D721Med (cell line): ENCODE results near the gene ERCC4.

Experiments used
- DNase-seq: peaks from one replicate; pipeline ENCODE4 v3.0.0; 2011; ENCODE audit warnings: low spot score; ENCODE audit not compliant: insufficient read length
- FAIRE-seq: peaks from 2 replicates; lab custom pipeline; 2011; peaks lifted over from hg19 to GRCh38; lab: Jason Lieb, UNC
- TF ChIP-seq, protein P1 (sequence below): IDR thresholded peaks from 2 replicates; pipeline ENCODE4 v1.5.1; 2012; ENCODE audit warnings: mild to moderate bottlenecking, control low read depth; ENCODE audit not compliant: insufficient read depth; ENCODE audit errors: missing control alignments

Gene ERCC4

DNA sequence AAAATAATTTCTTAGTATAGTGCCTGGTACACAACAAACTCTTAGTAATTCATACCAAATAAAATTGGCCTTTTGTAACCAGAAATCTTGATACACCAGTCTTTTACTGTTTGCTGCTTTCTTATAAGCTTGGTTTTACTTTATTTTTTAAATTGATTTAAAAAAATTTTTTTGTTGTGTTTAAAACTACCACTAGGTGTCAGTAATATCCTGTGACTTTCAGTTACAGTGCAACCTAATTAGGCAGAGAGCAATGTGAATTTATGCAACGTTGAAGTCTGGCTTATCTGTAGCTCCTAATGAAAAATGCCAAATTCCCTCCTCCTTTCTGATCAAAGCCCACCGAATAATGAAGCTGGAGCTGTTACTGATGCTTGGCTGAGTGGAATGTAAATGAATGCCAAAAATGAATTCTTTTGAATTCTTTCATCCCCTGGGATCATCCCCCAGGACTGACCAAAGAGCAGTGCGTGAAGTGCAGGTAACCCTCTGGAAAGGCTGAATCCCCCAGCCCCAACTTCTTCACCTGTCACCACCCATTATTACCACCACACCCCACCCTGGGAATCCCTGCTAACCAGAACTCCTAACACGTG is 3.8 kb downstream of the ERCC4 start:
- TF ChIP-seq, protein P1, sequence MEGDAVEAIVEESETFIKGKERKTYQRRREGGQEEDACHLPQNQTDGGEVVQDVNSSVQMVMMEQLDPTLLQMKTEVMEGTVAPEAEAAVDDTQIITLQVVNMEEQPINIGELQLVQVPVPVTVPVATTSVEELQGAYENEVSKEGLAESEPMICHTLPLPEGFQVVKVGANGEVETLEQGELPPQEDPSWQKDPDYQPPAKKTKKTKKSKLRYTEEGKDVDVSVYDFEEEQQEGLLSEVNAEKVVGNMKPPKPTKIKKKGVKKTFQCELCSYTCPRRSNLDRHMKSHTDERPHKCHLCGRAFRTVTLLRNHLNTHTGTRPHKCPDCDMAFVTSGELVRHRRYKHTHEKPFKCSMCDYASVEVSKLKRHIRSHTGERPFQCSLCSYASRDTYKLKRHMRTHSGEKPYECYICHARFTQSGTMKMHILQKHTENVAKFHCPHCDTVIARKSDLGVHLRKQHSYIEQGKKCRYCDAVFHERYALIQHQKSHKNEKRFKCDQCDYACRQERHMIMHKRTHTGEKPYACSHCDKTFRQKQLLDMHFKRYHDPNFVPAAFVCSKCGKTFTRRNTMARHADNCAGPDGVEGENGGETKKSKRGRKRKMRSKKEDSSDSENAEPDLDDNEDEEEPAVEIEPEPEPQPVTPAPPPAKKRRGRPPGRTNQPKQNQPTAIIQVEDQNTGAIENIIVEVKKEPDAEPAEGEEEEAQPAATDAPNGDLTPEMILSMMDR = peak; percentile 54
- no peak for DNase-seq
- FAIRE-seq = no peak

DNA sequence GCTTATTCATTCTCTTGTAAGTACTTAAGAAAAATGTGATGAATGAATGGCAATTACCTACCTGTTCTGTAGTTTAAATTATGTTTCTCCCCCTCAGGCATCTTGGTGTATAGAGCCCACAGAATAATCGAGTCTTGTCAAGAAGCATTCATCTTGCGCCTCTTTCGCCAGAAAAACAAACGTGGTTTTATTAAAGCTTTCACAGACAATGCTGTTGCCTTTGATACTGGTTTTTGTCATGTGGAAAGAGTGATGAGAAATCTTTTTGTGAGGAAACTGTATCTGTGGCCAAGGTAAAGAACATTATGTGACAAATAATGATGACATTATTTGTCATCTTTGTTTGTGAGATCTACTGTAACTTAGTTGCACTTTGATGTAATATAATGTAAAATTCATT is 6.5 kb downstream of the ERCC4 start:
- TF ChIP-seq, protein P1 = no peak
- DNase-seq = no peak
- FAIRE-seq = no peak

DNA sequence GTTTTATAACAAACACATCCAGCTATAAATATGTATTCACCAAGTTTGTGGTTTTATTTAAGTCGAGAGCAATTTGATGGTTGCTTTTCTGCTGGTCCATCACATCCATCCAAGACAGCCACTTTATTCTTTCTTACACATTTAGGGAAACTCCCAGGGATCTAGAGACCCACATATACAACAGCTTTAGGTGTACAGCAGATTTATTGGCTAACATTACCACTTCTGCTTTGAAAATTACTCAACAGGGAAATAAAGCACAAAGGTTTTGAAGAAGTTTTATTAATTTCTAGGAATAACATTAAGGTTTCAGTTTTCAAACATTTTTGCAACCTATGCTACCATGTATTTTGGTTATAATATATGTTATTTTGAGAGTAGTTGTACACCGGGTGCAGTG is 6.9 kb downstream of the ERCC4 start:
- DNase-seq = no peak
- no peak for FAIRE-seq
- TF ChIP-seq, protein P1 = no peak

DNA sequence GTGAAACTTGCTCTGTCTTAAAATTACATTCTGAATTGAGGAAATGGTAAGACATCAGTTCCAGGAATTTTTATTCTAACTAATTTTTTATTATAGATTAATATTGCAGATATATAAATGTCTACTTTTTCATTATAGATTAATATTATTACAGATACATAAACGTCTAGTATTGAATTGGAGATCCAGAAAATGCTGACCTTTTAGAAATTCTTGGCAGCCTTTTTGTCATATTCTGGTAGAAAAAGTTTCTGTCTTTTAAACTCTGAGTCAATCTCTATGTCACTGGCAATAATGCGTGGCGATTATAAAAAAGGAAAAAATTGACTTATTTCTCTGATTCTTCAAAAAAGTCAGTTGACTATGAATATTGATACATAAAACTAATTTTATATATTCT is 8.7 kb downstream of the ERCC4 start:
- FAIRE-seq = no peak
- no peak for DNase-seq
- TF ChIP-seq, protein P1 = no peak

DNA sequence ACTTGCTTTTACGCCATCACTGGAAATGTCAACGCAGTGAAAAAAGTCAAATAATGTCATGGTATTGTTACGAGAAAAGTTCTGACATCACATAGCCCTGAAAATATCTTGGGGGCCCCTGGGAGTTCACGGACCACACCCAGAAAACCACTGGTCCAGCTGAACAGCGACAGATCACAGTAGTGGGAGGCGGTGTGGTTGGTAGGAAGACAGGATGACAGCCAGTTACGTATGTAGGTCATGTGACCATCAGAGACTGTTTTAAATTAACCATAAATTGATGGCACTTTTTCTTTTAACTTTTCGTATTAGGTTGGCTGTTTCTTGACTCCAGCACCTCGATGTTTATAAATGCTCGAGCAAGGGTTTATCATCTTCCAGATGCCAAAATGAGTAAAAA is 11.9 kb downstream of the ERCC4 start:
- FAIRE-seq = no peak
- no peak for DNase-seq
- TF ChIP-seq, protein P1 = no peak

DNA sequence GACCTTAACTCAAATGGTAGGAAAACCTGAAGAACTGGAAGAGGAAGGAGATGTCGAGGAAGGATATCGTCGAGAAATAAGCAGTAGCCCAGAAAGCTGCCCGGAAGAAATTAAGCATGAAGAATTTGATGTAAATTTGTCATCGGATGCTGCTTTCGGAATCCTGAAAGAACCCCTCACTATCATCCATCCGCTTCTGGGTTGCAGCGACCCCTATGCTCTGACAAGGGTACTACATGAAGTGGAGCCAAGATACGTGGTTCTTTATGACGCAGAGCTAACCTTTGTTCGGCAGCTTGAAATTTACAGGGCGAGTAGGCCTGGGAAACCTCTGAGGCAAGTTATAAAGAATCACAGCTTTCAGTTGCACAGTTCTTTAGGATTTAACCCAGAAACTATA is 15.5 kb downstream of the ERCC4 start:
- DNase-seq = no peak
- FAIRE-seq = no peak
- TF ChIP-seq, protein P1 = no peak

DNA sequence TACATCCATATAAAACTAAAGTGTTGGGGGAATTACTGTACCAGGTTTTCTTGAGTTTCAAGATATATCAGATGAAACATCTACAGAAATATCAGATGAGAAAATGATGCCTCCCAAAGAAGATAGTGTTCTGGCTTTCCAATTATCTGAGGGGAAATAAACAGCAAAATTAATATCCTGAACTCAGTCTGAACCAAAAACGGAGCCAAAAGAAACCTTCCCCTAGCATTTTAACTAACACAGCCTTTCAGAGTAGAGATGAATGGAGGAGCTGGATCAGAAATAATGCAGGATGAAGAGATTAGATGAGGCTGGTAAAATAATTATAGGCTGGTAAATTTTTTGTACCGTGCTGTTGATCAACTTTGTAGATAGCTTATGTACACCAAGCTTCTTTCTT is 16.2 kb downstream of the ERCC4 start:
- DNase-seq (no peak), FAIRE-seq (no peak)
- TF ChIP-seq, protein P1 = no peak
